C4-2B (cell line): ENCODE measurements around the gene SPON1.

ENCODE experiments used
- H3K27ac ChIP-seq: fragments of 450-650 bp; 2 replicates; pipeline ENCODE4 v1.5.1; 2017
- CTCF ChIP-seq: fragments of 450-650 bp; conservative IDR thresholded peaks from 2 replicates; pipeline ENCODE4 v1.5.1; 2017; ENCODE audit warnings: mild to moderate bottlenecking
- ZFX ChIP-seq: fragments of 450-650 bp; IDR thresholded peaks from 2 replicates; pipeline ENCODE4 v1.6.1; 2017

The SPON1 gene

GRCh38 chr11:14259878-14260277, 297.4 kb downstream of the SPON1 start:
- no peak for TF ChIP-seq CTCF
- TF ChIP-seq ZFX = no peak
- no peak overlapping the region for H3K27ac ChIP-seq

- TF ChIP-seq ZFX = no peak
- TF ChIP-seq CTCF = no peak
- H3K27ac ChIP-seq = no peak overlapping the region
Observed at GRCh38 chr11:14261066-14261465, 298.5 kb downstream of the SPON1 start.

- no peak overlapping the region for H3K27ac ChIP-seq
- no peak for TF ChIP-seq ZFX
- no peak for TF ChIP-seq CTCF
Observed at GRCh38 chr11:14262271-14262846, 299.8 kb downstream of the SPON1 start.

- TF ChIP-seq ZFX (no peak), CTCF (no peak)
- no peak overlapping the region for H3K27ac ChIP-seq
Observed at GRCh38 chr11:14264966-14265365, 302.4 kb downstream of the SPON1 start.

GRCh38 chr11:14266622-14267021, 304.1 kb downstream of the SPON1 start:
- TF ChIP-seq ZFX (no peak), CTCF (no peak)
- no peak overlapping the region for H3K27ac ChIP-seq

GRCh38 chr11:14267861-14268635, 305.5 kb downstream of the SPON1 start:
- TF ChIP-seq ZFX (no peak), CTCF (no peak)
- H3K27ac ChIP-seq = no peak overlapping the region

GRCh38 chr11:14269692-14270573, 307.4 kb downstream of the SPON1 start:
- TF ChIP-seq ZFX (no peak), CTCF (no peak)
- no peak overlapping the region for H3K27ac ChIP-seq
